Fibroblast of skin of right quadriceps (primary cell): ENCODE results near the gene SUMF2.
"Not testable (repeated sequence)": the region's sequence is repeated elsewhere in the genome, so short reads cannot be mapped to it uniquely, and the experiment has no call there.

Source experiments
- DNase-seq: peaks from one replicate; pipeline ENCODE4 v3.0.0-alpha.2; 2013

The SUMF2 gene

GRCh38 chr7:56063882-56064625 lies at the start of gene SUMF2:
Gene SUMF2, plus strand, starts transcription at chr7:56064286. Its CDS starts 26 bp downstream, at chr7:56064312.
- DNase-seq = peak; percentile 84

- not testable (repeated sequence) for DNase-seq
Observed at GRCh38 chr7:56017015-56017414, 47.1 kb upstream of the SUMF2 start.

GRCh38 chr7:56019501-56019900 lies 44.6 kb upstream of the SUMF2 start:
- no peak for DNase-seq

- no peak for DNase-seq
Observed at GRCh38 chr7:56023500-56023899, 40.6 kb upstream of the SUMF2 start.

GRCh38 chr7:56026538-56026937 lies 37.5 kb upstream of the SUMF2 start:
- DNase-seq = no peak

GRCh38 chr7:56028942-56029630 lies 35.0 kb upstream of the SUMF2 start:
- peak; percentile 49 for DNase-seq

GRCh38 chr7:56030340-56030739 lies 33.7 kb upstream of the SUMF2 start:
- DNase-seq = no peak

- not testable (repeated sequence) for DNase-seq
Observed at GRCh38 chr7:56031556-56031955, 32.5 kb upstream of the SUMF2 start.

GRCh38 chr7:56032578-56032977 lies 31.5 kb upstream of the SUMF2 start:
- not testable (repeated sequence) for DNase-seq

- peak; percentile 75 for DNase-seq
Observed at GRCh38 chr7:56033671-56034432, 30.2 kb upstream of the SUMF2 start.

GRCh38 chr7:56040730-56041129 lies 23.4 kb upstream of the SUMF2 start:
- no peak for DNase-seq

GRCh38 chr7:56045758-56046157 lies 18.3 kb upstream of the SUMF2 start:
- DNase-seq = not testable (repeated sequence)

- peak; percentile 61 for DNase-seq
Observed at GRCh38 chr7:56046721-56047445, 17.2 kb upstream of the SUMF2 start.

GRCh38 chr7:56047446-56048116 lies 16.5 kb upstream of the SUMF2 start:
- DNase-seq = not testable (repeated sequence)

GRCh38 chr7:56048245-56048644 lies 15.8 kb upstream of the SUMF2 start:
- DNase-seq = no peak

GRCh38 chr7:56048763-56049162 lies 15.3 kb upstream of the SUMF2 start:
- not testable (repeated sequence) for DNase-seq

GRCh38 chr7:56051053-56051338 lies 13.1 kb upstream of the SUMF2 start:
- no peak for DNase-seq

GRCh38 chr7:56051339-56052191 lies 12.5 kb upstream of the SUMF2 start, which contains the start of the genes CCT6A and PSPH:
Gene CCT6A, plus strand, starts transcription at chr7:56051765. Its CDS starts 84 bp downstream, at chr7:56051849.
Gene PSPH, minus strand, starts transcription at chr7:56051444. Its CDS starts 30,232 bp downstream, at chr7:56021212.
- DNase-seq = peak; percentile 99

- DNase-seq = no peak
Observed at GRCh38 chr7:56053379-56053778, 10.7 kb upstream of the SUMF2 start.

- no peak for DNase-seq
Observed at GRCh38 chr7:56053993-56054392, 10.1 kb upstream of the SUMF2 start.

- peak; percentile 72 for DNase-seq
Observed at GRCh38 chr7:56062382-56062781, 1.7 kb upstream of the SUMF2 start.
